ENCODE results near the gene ZBTB16.

ZBTB16 gene

GRCh38 chr11:114109206-114110090, 49.9 kb downstream of the ZBTB16 start:
- DNase-seq, result no peak

DNA sequence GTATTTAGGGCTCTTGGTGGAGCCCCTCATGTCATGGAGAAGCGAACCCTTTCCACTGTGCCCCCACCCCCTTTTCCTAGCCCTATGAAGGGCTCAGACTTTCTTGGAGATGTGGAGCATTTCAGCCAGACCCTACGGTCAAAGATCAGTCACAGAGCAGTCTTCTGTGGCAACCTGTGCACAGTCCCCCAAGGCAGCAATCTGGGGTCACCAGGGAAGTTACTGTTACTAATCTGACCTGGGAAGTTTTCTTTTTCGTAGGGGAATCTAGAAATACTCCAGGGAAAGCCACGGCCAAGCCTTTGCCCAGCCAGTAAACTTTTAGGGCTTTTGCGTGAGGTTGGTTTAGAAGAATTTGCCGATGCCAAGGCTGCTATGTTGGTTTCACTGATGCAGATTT, 50.6 kb downstream of the ZBTB16 start:
- no peak for DNase-seq

DNA sequence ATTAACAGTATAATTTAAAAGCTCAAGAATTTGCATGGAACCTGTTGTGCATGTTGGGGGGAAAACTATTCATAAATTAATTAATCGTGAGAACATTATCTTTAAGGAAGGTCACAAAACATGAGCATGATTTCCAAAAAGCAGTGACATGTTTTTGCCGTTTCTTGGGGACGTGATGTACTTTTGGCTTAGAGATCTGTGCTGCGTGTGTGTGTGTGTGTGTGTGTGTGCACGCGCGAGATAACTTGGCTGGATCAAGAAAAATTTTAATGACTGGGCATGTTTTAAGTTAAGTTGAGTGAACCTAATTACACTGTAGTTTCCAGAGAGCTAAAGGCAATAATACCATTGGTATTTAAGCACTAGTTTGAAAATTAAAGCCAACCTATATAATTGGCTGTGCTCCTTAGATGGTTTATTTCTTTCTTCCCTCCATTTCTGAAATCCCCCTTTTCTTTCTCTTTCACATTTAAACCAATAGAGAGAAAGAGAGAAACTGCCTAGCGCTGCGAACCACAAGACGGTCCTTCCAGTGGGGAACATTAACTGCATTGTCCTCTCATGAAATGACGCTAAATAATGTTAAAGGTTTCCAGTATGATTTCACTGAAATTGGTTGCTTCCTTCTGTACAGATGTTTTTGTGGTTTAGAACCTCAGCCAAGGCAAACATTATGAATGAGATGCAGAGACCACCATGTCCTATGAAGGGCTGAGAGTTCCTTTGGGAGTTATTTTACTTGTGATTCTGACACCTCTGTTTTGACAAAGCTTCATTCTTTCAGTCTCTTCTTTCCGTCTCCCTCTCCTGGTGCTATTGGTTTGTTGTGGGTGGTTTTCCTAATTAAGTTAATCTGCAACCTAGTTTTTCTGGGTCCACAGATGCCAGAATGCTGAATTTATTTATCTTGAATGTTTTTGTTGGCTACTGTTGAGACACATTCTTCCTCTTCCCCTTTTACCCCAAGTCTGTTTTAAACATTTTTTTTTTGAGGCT, 51.7 kb downstream of the ZBTB16 start:
- DNase-seq, result no peak

DNA sequence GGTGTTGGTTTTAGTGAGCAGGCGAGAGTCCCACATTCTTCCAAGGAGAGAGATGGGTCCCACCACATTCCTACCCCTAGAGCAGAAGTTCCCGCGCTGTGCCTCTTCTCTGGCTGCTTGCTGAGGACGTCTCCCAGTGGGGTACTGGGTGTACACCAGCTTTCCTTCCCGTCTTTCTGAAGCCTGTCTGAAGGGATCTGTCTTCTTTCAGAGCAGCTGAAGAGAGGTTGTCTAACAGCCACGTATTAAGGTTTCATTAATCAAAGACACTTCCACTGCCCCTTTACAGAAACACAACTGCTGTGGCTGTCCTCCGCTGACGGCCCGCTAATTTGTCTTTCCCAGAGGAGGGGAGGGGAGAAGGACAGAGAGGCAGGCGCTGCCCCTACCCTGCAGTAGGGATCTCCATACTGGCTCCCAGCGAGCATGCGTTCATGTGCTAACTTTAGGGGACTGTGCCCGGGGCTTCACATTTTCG, 56.0 kb downstream of the ZBTB16 start:
- DNase-seq, result no peak

GRCh38 chr11:114116357-114116756, 56.8 kb downstream of the ZBTB16 start:
- no peak for DNase-seq

DNA sequence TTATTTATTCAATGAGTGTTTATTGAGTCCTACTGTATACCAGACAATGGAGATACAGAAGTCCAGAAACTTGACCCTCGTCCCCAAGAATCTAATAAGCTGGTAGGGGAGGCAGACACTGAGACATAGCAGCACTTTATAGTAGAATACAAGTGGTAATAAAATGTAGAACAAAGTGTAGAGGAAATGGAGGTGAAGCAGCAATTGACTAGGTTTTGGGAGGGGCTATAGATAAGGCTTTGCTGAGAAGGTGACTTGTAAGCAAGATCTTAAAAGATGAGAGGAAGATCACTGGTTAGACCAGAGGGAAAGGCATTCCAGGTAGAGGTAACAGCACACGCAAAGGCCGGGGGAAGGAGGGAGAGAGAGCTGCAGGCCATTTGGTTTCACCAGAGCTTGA, 57.3 kb downstream of the ZBTB16 start:
- DNase-seq, result no peak

GRCh38 chr11:114120606-114121005, 61.1 kb downstream of the ZBTB16 start:
- DNase-seq, result no peak

DNA sequence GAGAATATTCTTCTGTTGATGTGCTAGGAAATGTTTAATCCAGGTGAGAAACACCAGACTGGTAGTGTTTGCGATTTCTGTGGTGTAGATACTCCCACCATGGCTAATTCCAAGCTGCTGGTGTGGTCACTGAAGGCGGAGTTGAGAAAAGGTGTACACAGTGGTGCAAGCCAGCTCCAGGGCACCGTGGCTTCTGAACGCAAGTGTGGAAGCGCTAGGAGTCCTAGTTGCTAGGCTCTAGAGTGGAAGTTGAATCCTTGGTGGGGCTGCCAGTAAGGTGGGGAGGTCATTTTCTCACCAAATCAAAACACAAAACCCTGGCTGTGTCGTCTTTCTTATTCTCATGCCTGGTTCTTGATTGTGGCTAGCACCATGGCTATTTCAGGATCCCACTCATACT, 61.6 kb downstream of the ZBTB16 start:
- DNase-seq, result no peak

DNA sequence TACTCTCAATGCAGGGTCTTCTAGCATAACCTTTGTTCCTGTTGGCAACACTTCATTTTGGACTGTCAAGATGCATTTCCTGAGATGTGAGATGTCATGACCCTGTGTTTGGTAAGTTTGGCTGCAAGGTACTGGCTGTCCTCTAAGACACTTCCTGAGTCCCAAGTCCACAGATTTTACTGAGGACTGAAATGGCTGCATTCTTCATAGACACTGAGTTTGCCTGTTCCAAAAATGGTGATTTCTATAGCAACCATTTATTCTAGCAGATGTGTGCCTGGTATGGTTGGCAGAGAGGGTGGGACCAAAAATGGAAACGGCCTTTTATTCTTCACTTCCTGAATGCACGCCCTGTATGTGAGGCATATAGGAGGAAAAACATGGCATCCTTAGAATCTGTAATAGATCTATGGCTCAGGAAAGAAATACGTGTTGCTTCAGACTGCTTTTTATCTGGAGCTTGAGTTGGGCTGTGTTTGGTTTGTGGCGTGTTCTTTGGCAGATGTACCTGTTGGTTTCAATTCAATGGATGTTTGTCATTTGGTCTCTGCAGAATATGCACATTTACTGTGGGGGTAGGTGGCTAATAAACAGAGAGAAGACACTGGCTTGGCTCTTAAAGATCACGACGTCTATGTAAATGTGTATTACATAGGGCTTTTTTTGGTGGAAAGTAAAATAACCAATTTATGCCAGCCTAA, 62.4 kb downstream of the ZBTB16 start:
- no peak for DNase-seq

DNA sequence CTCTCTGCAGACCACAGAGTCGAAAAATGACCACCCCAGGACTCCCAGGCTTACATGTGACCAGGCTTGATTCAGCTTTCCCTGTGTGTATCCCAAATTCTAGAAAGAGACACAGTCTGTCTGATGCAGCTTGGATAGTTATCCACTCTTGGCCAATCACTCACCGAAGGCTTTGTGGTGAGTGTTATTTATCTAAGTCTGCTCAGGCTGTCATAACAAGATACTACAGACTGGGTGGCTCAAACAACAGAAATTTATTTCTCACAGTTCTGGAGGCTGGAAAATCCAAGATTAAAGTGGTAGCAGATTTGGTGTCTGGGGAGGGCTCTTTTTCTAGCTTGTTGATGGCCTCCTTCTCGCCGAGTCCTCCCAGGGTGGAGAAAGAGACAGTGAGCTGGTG, 63.2 kb downstream of the ZBTB16 start:
- no peak for DNase-seq

DNA sequence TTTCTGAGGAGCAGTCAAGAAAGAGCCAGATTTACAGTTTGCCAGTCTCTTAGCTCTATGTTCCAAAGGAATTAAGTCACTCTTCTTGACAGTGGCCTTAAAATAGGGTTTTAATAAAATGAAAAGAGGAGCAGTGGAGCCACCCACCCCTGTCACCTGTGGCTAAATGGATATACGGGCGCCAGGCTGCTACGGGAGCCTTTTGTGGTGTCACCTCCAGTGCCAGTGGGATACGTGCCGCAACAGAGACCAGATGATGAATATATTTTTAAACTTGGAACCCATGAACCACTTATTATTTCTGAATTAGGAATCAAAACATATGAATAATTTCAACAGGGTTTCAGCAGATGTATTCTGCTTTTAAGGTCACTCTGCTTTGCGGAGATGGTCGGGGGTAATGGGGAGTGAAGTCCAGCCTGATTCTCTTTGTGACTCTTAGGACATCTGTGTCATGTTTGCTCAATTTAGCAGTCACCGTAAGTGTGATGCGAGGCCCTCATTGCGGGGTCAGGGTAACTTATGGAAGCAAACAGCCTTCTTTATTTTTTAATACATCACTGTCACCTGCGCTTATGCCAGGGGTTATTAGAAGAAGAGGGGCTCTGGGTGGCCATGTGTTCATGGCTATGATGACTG, 64.3 kb downstream of the ZBTB16 start:
- no peak for DNase-seq

DNA sequence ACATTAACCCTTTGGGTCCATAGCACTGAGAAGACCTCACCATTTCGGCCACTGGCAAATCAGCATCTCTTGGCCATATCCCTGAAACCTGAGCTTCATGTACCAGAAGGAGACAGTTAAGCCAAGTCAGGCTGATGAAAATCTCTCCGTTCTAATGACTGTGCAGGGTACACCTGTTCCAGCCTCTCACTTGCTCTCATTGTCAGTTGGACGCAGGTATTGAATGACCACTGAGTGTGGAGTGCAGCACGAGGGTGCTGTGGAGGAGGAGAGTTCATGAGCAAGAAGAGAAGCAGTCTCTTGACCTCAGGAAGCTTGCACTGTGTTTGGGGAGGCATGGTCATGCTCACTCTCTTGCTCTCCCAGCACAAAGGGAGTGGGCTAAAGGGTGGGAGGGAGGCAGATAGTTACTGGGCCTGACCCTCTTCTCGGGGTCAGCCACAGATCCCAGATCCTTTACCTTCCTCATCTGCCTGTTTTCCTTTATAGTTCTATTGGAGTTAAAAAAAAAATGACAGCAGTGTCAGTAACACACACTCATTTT, 65.2 kb downstream of the ZBTB16 start:
- DNase-seq, result no peak

DNA sequence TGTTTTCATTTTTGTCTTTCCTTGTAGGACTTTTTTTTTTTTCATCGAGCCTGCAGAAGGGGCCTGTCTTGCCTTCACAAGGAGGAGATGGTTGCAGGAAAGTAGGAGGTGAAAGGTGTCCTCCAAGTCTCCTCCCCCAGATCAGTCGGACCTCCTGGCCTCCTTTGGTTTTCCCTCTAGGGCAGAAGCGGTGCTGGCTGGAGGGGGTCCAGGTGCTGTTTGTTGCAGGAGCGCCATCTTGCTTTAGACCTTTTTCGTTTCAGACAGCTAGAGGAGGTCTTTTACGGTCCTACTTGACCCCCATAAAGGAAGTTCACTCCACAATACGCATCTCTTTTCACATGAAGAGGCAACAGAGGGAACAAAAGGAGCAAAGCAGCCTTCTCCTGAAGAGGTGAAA, 66.0 kb downstream of the ZBTB16 start:
- no peak for DNase-seq

GRCh38 chr11:114125959-114126358, 66.4 kb downstream of the ZBTB16 start:
- no peak for DNase-seq

DNA sequence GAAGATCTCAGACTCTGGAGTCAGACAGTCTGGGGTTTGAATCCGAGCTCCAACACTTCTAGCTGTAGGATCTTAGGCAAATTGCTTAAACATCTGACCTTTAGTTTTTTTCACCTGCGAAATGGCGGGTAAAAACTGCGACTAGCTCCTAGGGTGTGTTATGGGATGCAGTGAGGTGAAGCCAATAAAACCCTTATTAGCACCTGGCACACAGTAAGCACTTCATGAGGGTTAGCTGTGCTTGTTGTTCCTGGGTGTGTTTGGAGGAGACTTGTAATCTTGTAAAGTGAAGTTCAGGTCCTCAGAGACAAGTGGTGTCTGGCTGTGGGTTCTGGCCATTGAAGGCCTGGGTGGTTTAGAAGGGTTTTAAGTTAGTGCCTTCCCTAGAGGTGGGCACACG, 68.9 kb downstream of the ZBTB16 start:
- DNase-seq, result no peak

DNA sequence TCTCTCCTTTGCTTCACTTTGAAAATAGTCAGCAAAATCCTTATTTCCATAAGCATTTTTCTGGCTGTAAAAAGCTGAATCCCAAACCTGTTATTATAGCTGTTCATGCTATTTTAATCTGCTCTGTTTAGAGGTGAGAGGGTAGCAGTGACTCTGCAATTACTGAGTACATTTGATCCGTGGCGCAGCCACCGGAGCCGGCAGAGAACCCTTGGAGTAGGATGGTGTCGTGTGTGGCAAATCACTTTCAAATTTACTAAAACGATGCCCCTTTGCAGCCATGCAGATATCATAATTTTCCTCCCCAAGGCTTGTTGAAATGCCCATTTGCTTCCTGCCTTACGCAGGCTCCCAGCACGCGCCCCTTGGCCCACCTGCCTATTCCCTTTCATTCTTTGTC, 69.6 kb downstream of the ZBTB16 start:
- DNase-seq, result no peak

GRCh38 chr11:114129699-114130098, 70.2 kb downstream of the ZBTB16 start:
- no peak for DNase-seq

DNA sequence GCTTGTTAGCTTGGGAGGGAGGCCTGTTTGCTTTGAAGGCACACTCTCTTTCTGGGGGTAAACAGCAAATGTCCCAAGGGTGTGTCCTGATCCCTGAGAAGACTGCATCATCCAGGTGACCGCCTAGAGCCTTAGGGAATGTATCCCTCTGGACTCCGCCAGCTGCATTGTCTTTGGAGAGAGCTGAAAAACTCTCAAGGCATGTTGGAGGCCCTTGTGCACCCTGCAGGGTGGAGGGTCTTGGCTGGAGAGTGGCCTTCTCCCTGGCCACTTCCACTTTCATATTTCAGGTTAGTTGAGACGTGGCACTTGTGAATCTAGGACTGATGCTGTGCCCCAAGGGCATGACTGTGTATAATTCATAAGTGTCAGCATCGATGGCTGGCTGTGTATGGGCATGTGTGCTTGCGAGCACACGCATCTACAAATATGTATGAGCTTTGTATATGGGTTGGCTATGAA, 70.6 kb downstream of the ZBTB16 start:
- no peak for DNase-seq

GRCh38 chr11:114130629-114131277, 71.2 kb downstream of the ZBTB16 start:
- DNase-seq, result no peak

DNA sequence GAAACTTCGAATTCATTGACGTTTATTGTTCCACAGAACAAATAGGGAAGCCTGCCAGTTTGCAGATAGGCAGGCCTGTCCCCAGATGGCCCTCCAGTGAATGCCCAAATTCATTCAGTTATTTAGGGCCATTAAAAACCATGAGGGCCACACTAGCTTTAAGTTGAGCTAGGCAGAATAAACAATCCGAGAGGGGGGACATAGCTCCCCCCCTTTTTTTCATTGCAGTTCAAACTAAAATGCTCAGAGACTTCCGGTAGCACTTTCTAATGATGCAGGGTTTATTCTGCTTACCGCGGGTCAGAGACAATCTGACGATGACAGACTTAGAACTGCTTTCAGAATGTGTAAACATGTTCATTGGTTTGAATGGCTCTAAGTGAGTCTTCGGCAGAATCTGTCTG, 72.0 kb downstream of the ZBTB16 start:
- DNase-seq, result no peak

GRCh38 chr11:114132417-114132816, 72.9 kb downstream of the ZBTB16 start:
- DNase-seq, result no peak

All from NCI-H2107 (cell line).